K562 (cell line): Measurements from ENCODE around the gene AKAP12.

Source experiments
- BCL6 ChIP-seq: fragments of 250-450 bp; sonication (Bioruptor Pico); IDR thresholded peaks from 2 replicates; pipeline ENCODE4 v1.4.0; 2020
- CTCF ChIP-seq, 3 experiments: IDR thresholded peaks in 2 of 3; conservative IDR thresholded peaks in 1 of 3; 2 replicates each; pipeline ENCODE4 v1.5.1; 2011 to 2012; ENCODE audit warnings: low read length in 3 of 3, mild to moderate bottlenecking in 3 of 3, control low read depth in 2 of 3, improper control_type of control experiment in 1 of 3, inconsistent platforms in 1 of 3, low read depth in 1 of 3, mixed read lengths in 1 of 3, moderate library complexity in 1 of 3; ENCODE audit not compliant: insufficient read depth in 2 of 3
- FOXA1 ChIP-seq: fragments of 450-650 bp; IDR thresholded peaks from 2 replicates; pipeline ENCODE4 v1.6.1; 2016; ENCODE audit warnings: mild to moderate bottlenecking, borderline replicate concordance
- FOXP1 ChIP-seq: sonication (generic); formaldehyde crosslinking; IDR thresholded peaks from 2 replicates; pipeline ENCODE4 v1.8.0; 2022; ENCODE audit warnings: mild to moderate bottlenecking, missing genetic modification reagents
- KDM1A ChIP-seq, 2 experiments: fragments of 450-650 bp; IDR thresholded peaks; 2 replicates each; pipeline ENCODE4 v1.6.1; 2016; ENCODE audit warnings: mild to moderate bottlenecking in 2 of 2
- POLR2A ChIP-seq: fragments of 450-650 bp; conservative IDR thresholded peaks from 2 replicates; pipeline ENCODE4 v1.6.1; 2016
- POLR2H ChIP-seq: IDR thresholded peaks from 2 replicates; pipeline ENCODE4 v1.6.1; 2016; ENCODE audit warnings: missing genetic modification characterization, low read depth, mild to moderate bottlenecking, control low read depth, missing compliant biosample characterization, moderate library complexity
- SIN3A ChIP-seq, 2 experiments: fragments of 150-350 bp in 1 of 2; IDR thresholded peaks; 2 replicates each; pipeline ENCODE4 v1.6.1; 2011 to 2016; ENCODE audit warnings: borderline replicate concordance in 2 of 2, low read depth in 2 of 2, low read length in 2 of 2, mild to moderate bottlenecking in 2 of 2, moderate library complexity in 2 of 2; ENCODE audit not compliant: control insufficient read depth in 1 of 2
- SPI1 ChIP-seq: IDR thresholded peaks from 2 replicates; pipeline ENCODE4 v1.6.1; 2011; ENCODE audit warnings: low read depth, low read length, control low read depth, borderline replicate concordance
- ZFP36 ChIP-seq: fragments of 150-350 bp; IDR thresholded peaks from 2 replicates; pipeline ENCODE4 v1.6.1; 2018; ENCODE audit warnings: low read length, low read depth; ENCODE audit not compliant: partially characterized antibody
- ZSCAN29 ChIP-seq: fragments of 450-650 bp; IDR thresholded peaks from 2 replicates; pipeline ENCODE4 v1.6.1; 2017
- TF ChIP-seq, protein P1 (sequence below), 2 experiments: fragments of 450-650 bp; formaldehyde crosslinking in 1 of 2; IDR thresholded peaks; 2 replicates each; pipeline versions ENCODE4 v1.4.0 to v1.6.1; 2014 to 2020; ENCODE audit warnings: mild to moderate bottlenecking in 2 of 2, borderline replicate concordance in 1 of 2, low read depth in 1 of 2

DNA sequence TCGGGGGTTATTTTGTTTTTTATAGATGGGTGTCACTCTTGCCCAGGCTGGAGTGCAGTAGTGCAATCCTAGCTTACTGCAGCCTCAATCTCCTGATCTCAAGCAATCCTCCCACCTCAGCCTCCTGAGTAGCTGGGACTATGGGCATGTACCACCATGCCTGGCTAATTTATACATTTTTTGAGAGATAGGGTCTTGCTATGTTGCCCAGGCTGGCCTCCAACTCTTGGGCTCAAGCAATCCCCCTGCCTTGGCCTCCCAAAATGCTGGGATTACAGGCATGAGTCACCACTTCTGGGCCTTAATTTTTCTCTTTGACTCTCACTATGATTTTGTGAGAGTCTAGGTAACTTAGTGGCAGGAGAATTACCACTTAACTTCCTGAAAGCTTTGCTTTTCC lies 23.3 kb downstream of the AKAP12 start:
- TF ChIP-seq ZFP36 (no peak), KDM1A (IDR thresholded peaks at IDR 0.05) (no peak), CTCF (IDR thresholded peaks at IDR 0.05 in 2 of 3, conservative IDR thresholded peaks at IDR 0.05 in 1 of 3; ENCODE audit: insufficient read depth in 2 of 3, low read depth in 1 of 3, low read length in 3 of 3) (no peak), POLR2H (tag) (no peak), BCL6 (CRISPR knock-in tag) (no peak), POLR2A (no peak), FOXP1 (CRISPR knock-in tag) (no peak), FOXA1 (no peak), ZSCAN29 (no peak), SIN3A (IDR thresholded peaks at IDR 0.05; ENCODE audit: borderline replicate concordance in 2 of 2, control insufficient read depth in 1 of 2, low read depth in 2 of 2, low read length in 2 of 2) (no peak), SPI1 (no peak)
- TF ChIP-seq, protein P1, sequence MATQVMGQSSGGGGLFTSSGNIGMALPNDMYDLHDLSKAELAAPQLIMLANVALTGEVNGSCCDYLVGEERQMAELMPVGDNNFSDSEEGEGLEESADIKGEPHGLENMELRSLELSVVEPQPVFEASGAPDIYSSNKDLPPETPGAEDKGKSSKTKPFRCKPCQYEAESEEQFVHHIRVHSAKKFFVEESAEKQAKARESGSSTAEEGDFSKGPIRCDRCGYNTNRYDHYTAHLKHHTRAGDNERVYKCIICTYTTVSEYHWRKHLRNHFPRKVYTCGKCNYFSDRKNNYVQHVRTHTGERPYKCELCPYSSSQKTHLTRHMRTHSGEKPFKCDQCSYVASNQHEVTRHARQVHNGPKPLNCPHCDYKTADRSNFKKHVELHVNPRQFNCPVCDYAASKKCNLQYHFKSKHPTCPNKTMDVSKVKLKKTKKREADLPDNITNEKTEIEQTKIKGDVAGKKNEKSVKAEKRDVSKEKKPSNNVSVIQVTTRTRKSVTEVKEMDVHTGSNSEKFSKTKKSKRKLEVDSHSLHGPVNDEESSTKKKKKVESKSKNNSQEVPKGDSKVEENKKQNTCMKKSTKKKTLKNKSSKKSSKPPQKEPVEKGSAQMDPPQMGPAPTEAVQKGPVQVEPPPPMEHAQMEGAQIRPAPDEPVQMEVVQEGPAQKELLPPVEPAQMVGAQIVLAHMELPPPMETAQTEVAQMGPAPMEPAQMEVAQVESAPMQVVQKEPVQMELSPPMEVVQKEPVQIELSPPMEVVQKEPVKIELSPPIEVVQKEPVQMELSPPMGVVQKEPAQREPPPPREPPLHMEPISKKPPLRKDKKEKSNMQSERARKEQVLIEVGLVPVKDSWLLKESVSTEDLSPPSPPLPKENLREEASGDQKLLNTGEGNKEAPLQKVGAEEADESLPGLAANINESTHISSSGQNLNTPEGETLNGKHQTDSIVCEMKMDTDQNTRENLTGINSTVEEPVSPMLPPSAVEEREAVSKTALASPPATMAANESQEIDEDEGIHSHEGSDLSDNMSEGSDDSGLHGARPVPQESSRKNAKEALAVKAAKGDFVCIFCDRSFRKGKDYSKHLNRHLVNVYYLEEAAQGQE (IDR thresholded peaks at IDR 0.05; ENCODE audit: borderline replicate concordance), result no peak
- TF ChIP-seq, protein P1 (CRISPR knock-in tag; IDR thresholded peaks at IDR 0.05; ENCODE audit: low read depth), result no peak
